ENCODE results near the gene DNAAF9.

GRCh38 chr20:3452690-3453089 is 45.2 kb upstream of the DNAAF9 start:
- no peak for TF ChIP-seq CTCF (IDR thresholded peaks at IDR 0.05 in 4 of 5, conservative IDR thresholded peaks at IDR 0.05 in 1 of 5)
- TF ChIP-seq POLR2A (IDR thresholded peaks at IDR 0.05) = no peak

Data from gastrocnemius medialis (tissue), 4 donors.